Measurements from ENCODE around the gene RRP36.

GRCh38 chr6:43043310-43043709 is 21.9 kb downstream of the RRP36 start:
- TF ChIP-seq CTCF (IDR thresholded peaks at IDR 0.05; ENCODE audit: low read depth, low read length, poor library complexity, severe bottlenecking) (no peak), EZH2phosphoT487 (IDR thresholded peaks at IDR 0.05; ENCODE audit: borderline replicate concordance, low read length) (no peak)

Data from DOHH2 (cell line).